CD4-positive, alpha-beta T cell treated with Interleukin-4 for 4 hours (primary cell): ENCODE measurements around the gene MTFMT.
A peak's percentile ranks its signal among the peaks of the same experiment; 100 is the strongest.
"Not testable (repeated sequence)": the region's sequence is repeated elsewhere in the genome, so short reads cannot be mapped to it uniquely, and the experiment has no call there.

ENCODE experiments used
- DNase-seq: peaks from one replicate; pipeline ENCODE4 v3.0.0-alpha.2; 2020

MTFMT gene

GRCh38 chr15:65034719-65035118 lies 5.3 kb upstream of the MTFMT start:
- no peak for DNase-seq

GRCh38 chr15:65033659-65034269 lies 4.3 kb upstream of the MTFMT start:
- DNase-seq, result peak; percentile 41

GRCh38 chr15:65032801-65033537 lies 3.5 kb upstream of the MTFMT start:
- peak; percentile 25 for DNase-seq

- no peak for DNase-seq
Observed at GRCh38 chr15:65029736-65030208, 333 bp upstream of the MTFMT start.

- no peak for DNase-seq
Observed at GRCh38 chr15:65028338-65028737, 1.1 kb downstream of the MTFMT start.

GRCh38 chr15:65027593-65027992 lies 1.8 kb downstream of the MTFMT start:
- DNase-seq, result no peak

- no peak for DNase-seq
Observed at GRCh38 chr15:65026756-65027155, 2.7 kb downstream of the MTFMT start.

- DNase-seq, result no peak
Observed at GRCh38 chr15:65021488-65021887, 8.0 kb downstream of the MTFMT start.

GRCh38 chr15:65020419-65020818 lies 9.0 kb downstream of the MTFMT start:
- DNase-seq, result no peak

- not testable (repeated sequence) for DNase-seq
Observed at GRCh38 chr15:65011198-65011597, 18.2 kb downstream of the MTFMT start.

GRCh38 chr15:65008983-65009382 lies 20.5 kb downstream of the MTFMT start:
- no peak for DNase-seq

- no peak for DNase-seq
Observed at GRCh38 chr15:65006876-65007275, 22.6 kb downstream of the MTFMT start.

GRCh38 chr15:65004993-65005392 lies 24.4 kb downstream of the MTFMT start:
- no peak for DNase-seq

- no peak for DNase-seq
Observed at GRCh38 chr15:64997745-64998375, 31.6 kb downstream of the MTFMT start.

GRCh38 chr15:64997066-64997465 lies 32.4 kb downstream of the MTFMT start:
- DNase-seq, result no peak

- DNase-seq, result no peak
Observed at GRCh38 chr15:64993290-64993689, 36.1 kb downstream of the MTFMT start.

- DNase-seq, result no peak
Observed at GRCh38 chr15:64991536-64992135, 37.8 kb downstream of the MTFMT start.

GRCh38 chr15:64990168-64990470 lies 39.3 kb downstream of the MTFMT start:
- no peak for DNase-seq

- DNase-seq, result peak; percentile 90
Observed at GRCh38 chr15:64989416-64990167, 39.8 kb downstream of the MTFMT start, which contains the start of gene SPG21. TSS of gene SPG21 (minus strand) at chr15:64989914. CDS start at chr15:64983569, 6,345 bp downstream.

GRCh38 chr15:64987136-64987535 lies 42.3 kb downstream of the MTFMT start:
- DNase-seq, result no peak

- no peak for DNase-seq
Observed at GRCh38 chr15:64985366-64986033, 43.9 kb downstream of the MTFMT start.

- no peak for DNase-seq
Observed at GRCh38 chr15:64982472-64982871, 47.0 kb downstream of the MTFMT start.
